GM12875 (cell line): ENCODE results near the gene SGMS1.

Experiments used
- H3K4me3 ChIP-seq: one replicate; pipeline ENCODE4 v1.5.1; 2011; ENCODE audit warnings: low read depth, low read length, control low read depth
- CTCF ChIP-seq: IDR thresholded peaks from 2 replicates; pipeline ENCODE4 v1.5.1; 2011; ENCODE audit warnings: low read depth, mild to moderate bottlenecking, control low read depth, inconsistent platforms, low read length, moderate library complexity, borderline replicate concordance; ENCODE audit not compliant: insufficient read depth

SGMS1 gene

GRCh38 chr10:50260791-50261281, 362.9 kb downstream of the SGMS1 start:
- TF ChIP-seq CTCF: no peak
- H3K4me3 ChIP-seq: no peak overlapping the region
